HepG2 (cell line): Measurements from ENCODE around the gene PAMR1.

Experiments used
- FOSL1 ChIP-seq: sonication (generic); formaldehyde crosslinking; IDR thresholded peaks from 2 replicates; pipeline ENCODE4 v1.9.0; 2021; ENCODE audit warnings: missing genetic modification reagents, borderline replicate concordance
- RFXANK ChIP-seq: IDR thresholded peaks from 2 replicates; pipeline ENCODE4 v1.6.1; 2016
- ZFP41 ChIP-seq: sonication (generic); formaldehyde crosslinking; IDR thresholded peaks from 2 replicates; pipeline ENCODE4 v1.4.0; 2020; ENCODE audit warnings: mild to moderate bottlenecking, missing genetic modification reagents, borderline replicate concordance
- ZFP90 ChIP-seq: sonication (generic); formaldehyde crosslinking; IDR thresholded peaks from 2 replicates; pipeline ENCODE4 v1.8.0; 2022; ENCODE audit warnings: missing genetic modification reagents, mild to moderate bottlenecking, inconsistent platforms, borderline replicate concordance
- ZNF124 ChIP-seq: sonication (generic); formaldehyde crosslinking; IDR thresholded peaks from 2 replicates; pipeline ENCODE4 v1.4.0; 2020; ENCODE audit warnings: missing genetic modification reagents
- ZNF232 ChIP-seq: sonication (generic); formaldehyde crosslinking; IDR thresholded peaks from 2 replicates; pipeline ENCODE4 v1.4.0; 2020; ENCODE audit warnings: missing genetic modification reagents, borderline replicate concordance
- ZNF33A ChIP-seq: sonication (generic); formaldehyde crosslinking; IDR thresholded peaks from 2 replicates; pipeline ENCODE4 v1.5.1; 2020; ENCODE audit warnings: missing genetic modification reagents, mild to moderate bottlenecking, moderate library complexity, borderline replicate concordance
- ZNF430 ChIP-seq: sonication (generic); formaldehyde crosslinking; IDR thresholded peaks from 2 replicates; pipeline ENCODE4 v1.9.0; 2021; ENCODE audit warnings: mild to moderate bottlenecking, missing genetic modification reagents
- ZNF629 ChIP-seq: sonication (generic); formaldehyde crosslinking; conservative IDR thresholded peaks from 2 replicates; pipeline ENCODE4 v1.5.0; 2020; ENCODE audit warnings: missing genetic modification reagents
- TF ChIP-seq, protein P1 (sequence below): sonication (generic); formaldehyde crosslinking; IDR thresholded peaks from 2 replicates; pipeline ENCODE4 v1.4.0; 2020; ENCODE audit warnings: missing genetic modification reagents
- TF ChIP-seq, protein P2 (sequence below): sonication (generic); formaldehyde crosslinking; IDR thresholded peaks from 2 replicates; pipeline ENCODE4 v1.5.0; 2020; ENCODE audit warnings: mild to moderate bottlenecking, missing genetic modification reagents, moderate library complexity
- TF ChIP-seq, protein P3 (sequence below): sonication (generic); formaldehyde crosslinking; IDR thresholded peaks from 2 replicates; pipeline ENCODE4 v1.4.0; 2020; ENCODE audit warnings: missing genetic modification reagents, borderline replicate concordance

DNA sequence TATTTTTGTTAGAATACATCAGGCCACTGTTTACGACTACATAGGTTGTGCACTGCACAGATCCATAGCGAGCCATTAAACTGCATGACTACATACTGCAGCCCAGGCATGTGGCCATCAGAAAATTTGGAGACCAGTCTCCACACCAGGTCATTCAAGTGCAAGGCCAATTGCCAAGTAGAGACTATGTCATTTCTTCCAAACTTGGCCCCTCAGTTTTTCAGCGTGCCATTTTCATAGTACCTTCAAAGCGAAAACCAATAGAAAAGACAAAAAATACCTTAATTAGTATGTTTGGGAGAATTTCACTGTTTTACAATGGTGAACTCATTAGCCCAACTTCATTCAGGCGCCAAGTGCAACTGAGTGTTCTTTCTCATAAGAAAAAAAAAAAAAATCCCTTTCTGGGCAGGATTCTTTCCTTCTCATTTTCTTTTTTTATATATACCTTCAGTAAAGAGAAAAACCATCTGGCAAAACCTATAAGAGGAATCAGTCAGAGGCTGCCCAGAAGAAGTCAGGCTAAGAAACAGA lies 30.4 kb downstream of the PAMR1 start:
- TF ChIP-seq, protein P1, sequence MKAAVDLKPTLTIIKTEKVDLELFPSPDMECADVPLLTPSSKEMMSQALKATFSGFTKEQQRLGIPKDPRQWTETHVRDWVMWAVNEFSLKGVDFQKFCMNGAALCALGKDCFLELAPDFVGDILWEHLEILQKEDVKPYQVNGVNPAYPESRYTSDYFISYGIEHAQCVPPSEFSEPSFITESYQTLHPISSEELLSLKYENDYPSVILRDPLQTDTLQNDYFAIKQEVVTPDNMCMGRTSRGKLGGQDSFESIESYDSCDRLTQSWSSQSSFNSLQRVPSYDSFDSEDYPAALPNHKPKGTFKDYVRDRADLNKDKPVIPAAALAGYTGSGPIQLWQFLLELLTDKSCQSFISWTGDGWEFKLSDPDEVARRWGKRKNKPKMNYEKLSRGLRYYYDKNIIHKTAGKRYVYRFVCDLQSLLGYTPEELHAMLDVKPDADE, result no peak
- TF ChIP-seq ZNF124 (no peak), ZNF33A (no peak), ZFP41 (CRISPR knock-in tag) (no peak), ZNF232 (CRISPR knock-in tag) (no peak), FOSL1 (CRISPR knock-in tag) (no peak), ZFP90 (CRISPR knock-in tag) (no peak), RFXANK (CRISPR knock-in tag) (no peak), ZNF629 (no peak), ZNF430 (no peak)
- TF ChIP-seq, protein P2, sequence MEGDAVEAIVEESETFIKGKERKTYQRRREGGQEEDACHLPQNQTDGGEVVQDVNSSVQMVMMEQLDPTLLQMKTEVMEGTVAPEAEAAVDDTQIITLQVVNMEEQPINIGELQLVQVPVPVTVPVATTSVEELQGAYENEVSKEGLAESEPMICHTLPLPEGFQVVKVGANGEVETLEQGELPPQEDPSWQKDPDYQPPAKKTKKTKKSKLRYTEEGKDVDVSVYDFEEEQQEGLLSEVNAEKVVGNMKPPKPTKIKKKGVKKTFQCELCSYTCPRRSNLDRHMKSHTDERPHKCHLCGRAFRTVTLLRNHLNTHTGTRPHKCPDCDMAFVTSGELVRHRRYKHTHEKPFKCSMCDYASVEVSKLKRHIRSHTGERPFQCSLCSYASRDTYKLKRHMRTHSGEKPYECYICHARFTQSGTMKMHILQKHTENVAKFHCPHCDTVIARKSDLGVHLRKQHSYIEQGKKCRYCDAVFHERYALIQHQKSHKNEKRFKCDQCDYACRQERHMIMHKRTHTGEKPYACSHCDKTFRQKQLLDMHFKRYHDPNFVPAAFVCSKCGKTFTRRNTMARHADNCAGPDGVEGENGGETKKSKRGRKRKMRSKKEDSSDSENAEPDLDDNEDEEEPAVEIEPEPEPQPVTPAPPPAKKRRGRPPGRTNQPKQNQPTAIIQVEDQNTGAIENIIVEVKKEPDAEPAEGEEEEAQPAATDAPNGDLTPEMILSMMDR (CRISPR knock-in tag), result no peak
- TF ChIP-seq, protein P3, sequence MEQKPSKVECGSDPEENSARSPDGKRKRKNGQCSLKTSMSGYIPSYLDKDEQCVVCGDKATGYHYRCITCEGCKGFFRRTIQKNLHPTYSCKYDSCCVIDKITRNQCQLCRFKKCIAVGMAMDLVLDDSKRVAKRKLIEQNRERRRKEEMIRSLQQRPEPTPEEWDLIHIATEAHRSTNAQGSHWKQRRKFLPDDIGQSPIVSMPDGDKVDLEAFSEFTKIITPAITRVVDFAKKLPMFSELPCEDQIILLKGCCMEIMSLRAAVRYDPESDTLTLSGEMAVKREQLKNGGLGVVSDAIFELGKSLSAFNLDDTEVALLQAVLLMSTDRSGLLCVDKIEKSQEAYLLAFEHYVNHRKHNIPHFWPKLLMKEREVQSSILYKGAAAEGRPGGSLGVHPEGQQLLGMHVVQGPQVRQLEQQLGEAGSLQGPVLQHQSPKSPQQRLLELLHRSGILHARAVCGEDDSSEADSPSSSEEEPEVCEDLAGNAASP (CRISPR knock-in tag), result no peak
